ENCODE data around the gene ANGPTL3. TPM values are rescaled to one million over a fixed set of nuclear protein-coding genes. Genes with fewer than 3 reads are reported as not detected.

Gene ANGPTL3
- total and polyA plus RNA-seq, 2 of the 13 experiments (the other 11 are each of a cell fraction or from before 2014, with no cell fraction given) = 0.40 to 0.51 TPM

GRCh38 chr1:62621907-62622306 is 24.6 kb downstream of the ANGPTL3 start (continued):
- TF ChIP-seq, protein P1, sequence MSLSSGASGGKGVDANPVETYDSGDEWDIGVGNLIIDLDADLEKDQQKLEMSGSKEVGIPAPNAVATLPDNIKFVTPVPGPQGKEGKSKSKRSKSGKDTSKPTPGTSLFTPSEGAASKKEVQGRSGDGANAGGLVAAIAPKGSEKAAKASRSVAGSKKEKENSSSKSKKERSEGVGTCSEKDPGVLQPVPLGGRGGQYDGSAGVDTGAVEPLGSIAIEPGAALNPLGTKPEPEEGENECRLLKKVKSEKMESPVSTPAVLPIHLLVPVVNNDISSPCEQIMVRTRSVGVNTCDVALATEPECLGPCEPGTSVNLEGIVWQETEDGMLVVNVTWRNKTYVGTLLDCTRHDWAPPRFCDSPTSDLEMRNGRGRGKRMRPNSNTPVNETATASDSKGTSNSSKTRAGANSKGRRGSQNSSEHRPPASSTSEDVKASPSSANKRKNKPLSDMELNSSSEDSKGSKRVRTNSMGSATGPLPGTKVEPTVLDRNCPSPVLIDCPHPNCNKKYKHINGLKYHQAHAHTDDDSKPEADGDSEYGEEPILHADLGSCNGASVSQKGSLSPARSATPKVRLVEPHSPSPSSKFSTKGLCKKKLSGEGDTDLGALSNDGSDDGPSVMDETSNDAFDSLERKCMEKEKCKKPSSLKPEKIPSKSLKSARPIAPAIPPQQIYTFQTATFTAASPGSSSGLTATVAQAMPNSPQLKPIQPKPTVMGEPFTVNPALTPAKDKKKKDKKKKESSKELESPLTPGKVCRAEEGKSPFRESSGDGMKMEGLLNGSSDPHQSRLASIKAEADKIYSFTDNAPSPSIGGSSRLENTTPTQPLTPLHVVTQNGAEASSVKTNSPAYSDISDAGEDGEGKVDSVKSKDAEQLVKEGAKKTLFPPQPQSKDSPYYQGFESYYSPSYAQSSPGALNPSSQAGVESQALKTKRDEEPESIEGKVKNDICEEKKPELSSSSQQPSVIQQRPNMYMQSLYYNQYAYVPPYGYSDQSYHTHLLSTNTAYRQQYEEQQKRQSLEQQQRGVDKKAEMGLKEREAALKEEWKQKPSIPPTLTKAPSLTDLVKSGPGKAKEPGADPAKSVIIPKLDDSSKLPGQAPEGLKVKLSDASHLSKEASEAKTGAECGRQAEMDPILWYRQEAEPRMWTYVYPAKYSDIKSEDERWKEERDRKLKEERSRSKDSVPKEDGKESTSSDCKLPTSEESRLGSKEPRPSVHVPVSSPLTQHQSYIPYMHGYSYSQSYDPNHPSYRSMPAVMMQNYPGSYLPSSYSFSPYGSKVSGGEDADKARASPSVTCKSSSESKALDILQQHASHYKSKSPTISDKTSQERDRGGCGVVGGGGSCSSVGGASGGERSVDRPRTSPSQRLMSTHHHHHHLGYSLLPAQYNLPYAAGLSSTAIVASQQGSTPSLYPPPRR (CRISPR knock-in tag; IDR thresholded peaks at IDR 0.05; ENCODE audit: borderline replicate concordance) = peak; percentile 79
- TF ChIP-seq, protein P2, sequence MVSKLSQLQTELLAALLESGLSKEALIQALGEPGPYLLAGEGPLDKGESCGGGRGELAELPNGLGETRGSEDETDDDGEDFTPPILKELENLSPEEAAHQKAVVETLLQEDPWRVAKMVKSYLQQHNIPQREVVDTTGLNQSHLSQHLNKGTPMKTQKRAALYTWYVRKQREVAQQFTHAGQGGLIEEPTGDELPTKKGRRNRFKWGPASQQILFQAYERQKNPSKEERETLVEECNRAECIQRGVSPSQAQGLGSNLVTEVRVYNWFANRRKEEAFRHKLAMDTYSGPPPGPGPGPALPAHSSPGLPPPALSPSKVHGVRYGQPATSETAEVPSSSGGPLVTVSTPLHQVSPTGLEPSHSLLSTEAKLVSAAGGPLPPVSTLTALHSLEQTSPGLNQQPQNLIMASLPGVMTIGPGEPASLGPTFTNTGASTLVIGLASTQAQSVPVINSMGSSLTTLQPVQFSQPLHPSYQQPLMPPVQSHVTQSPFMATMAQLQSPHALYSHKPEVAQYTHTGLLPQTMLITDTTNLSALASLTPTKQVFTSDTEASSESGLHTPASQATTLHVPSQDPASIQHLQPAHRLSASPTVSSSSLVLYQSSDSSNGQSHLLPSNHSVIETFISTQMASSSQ (IDR thresholded peaks at IDR 0.05; ENCODE audit: low read depth) = 0 out of 2 replicates have a peak, but pooled peaks have one; percentile 58
- TF ChIP-seq, protein P2 (CRISPR knock-in tag; IDR thresholded peaks at IDR 0.05; ENCODE audit: borderline replicate concordance) = peak; percentile 75
- TF ChIP-seq CTCF (CRISPR knock-in tag; IDR thresholded peaks at IDR 0.05) = 0 out of 2 replicates have a peak, but pooled peaks have one; percentile 13
- peak; percentile 91 for TF ChIP-seq ZNF317 (CRISPR knock-in tag; IDR thresholded peaks at IDR 0.05)
- TF ChIP-seq ZNF563 (CRISPR knock-in tag; IDR thresholded peaks at IDR 0.05) = no peak
- TF ChIP-seq SOX13 (IDR thresholded peaks at IDR 0.05) = peak; percentile 67; the same call in 1 of the 2 replicates
- peak in 1 of 2 experiments; percentile 96; a peak in 2 of 4 replicates for TF ChIP-seq SOX13 (CRISPR knock-in tag; conservative IDR thresholded peaks at IDR 0.05 in 1 of 2, IDR thresholded peaks at IDR 0.05 in 1 of 2)
- peak; percentile 93 for TF ChIP-seq MYNN (CRISPR knock-in tag; IDR thresholded peaks at IDR 0.05; ENCODE audit: low read depth)
- no peak for TF ChIP-seq ZNF616 (CRISPR knock-in tag; IDR thresholded peaks at IDR 0.05; ENCODE audit: low read depth)
- no peak for TF ChIP-seq ZNF44 (CRISPR knock-in tag; IDR thresholded peaks at IDR 0.05)
- 0 out of 2 replicates have a peak, but pooled peaks have one; percentile 45 for TF ChIP-seq ZKSCAN5 (CRISPR knock-in tag; IDR thresholded peaks at IDR 0.05)
- TF ChIP-seq THYN1 (CRISPR knock-in tag; IDR thresholded peaks at IDR 0.05; ENCODE audit: borderline replicate concordance, low read depth) = 0 out of 2 replicates have a peak, but pooled peaks have one; percentile 51
- peak; percentile 100 for TF ChIP-seq ZNF644 (CRISPR knock-in tag; IDR thresholded peaks at IDR 0.05; ENCODE audit: low read depth)
- peak; percentile 58; the same call in 1 of the 2 replicates for TF ChIP-seq SIX1 (CRISPR knock-in tag; IDR thresholded peaks at IDR 0.05; ENCODE audit: borderline replicate concordance)
- peak; percentile 67 for TF ChIP-seq PITX1 (CRISPR knock-in tag; IDR thresholded peaks at IDR 0.05)
- peak; percentile 70; the same call in 1 of the 2 replicates for TF ChIP-seq SIX4 (CRISPR knock-in tag; IDR thresholded peaks at IDR 0.05)
